ENCODE results near the gene KIF25. TPM values are rescaled to one million over a fixed set of nuclear protein-coding genes. Genes with fewer than 3 reads are reported as not detected.

KIF25 gene
- total RNA-seq, 1 experiment from 2014 or later, result not detected

DNA sequence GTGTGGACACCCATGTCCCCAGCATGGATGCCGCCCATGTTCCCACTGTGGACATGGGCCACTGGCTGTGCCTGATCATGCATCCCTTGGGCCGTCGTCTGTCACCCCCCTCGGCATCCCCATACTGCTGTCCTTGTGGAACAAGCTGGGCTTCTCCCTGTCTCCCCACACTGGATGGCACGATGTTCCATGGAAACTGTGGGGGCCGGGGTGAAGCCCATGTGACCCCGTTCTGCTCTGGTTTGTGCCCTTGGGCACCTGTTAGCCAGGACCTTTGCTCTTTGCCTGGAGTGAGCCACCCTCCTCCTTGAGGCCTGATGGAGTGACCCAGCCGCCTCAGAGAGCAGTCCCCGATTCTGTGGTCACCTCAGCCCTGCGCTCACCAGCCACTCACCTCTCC, 89.1 kb downstream of the KIF25 start:
- no peak for DNase-seq (ENCODE audit: low read depth)

DNA sequence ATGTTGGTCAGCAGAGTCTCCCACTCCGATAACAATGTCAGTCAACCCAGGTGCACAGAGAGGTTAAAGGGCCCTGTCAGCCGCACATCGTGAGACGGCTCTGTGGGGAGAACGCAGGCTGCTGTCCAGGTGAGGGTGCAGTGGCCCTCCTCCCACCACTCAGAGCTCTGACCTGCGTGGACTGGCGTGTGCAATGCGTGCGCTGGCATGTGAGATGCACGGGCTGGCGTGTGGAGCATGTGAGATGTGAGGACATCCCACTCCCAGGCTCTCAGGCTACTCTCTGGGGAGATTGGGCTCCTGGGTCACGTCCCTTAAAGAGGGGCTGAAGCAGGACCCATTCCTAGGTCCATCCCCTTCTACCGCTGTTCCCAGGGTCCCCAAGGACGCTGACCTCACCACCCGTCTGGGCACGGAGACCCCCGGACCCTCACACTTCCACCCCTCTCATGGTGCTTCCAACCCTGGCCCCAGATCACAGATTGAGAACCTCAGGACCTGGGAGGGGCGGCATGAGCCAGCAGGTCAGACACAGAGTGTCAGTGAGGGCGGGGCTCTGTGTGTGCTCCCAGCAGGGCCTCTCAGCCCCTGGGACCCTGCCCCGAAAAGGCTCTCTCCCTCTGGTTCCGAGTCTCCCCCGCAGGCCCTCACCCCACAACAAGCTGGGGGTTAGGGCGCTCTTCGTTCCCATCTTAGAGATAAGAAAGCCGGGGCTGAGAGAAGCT, 90.1 kb downstream of the KIF25 start:
- no peak for DNase-seq (ENCODE audit: low read depth)

DNA sequence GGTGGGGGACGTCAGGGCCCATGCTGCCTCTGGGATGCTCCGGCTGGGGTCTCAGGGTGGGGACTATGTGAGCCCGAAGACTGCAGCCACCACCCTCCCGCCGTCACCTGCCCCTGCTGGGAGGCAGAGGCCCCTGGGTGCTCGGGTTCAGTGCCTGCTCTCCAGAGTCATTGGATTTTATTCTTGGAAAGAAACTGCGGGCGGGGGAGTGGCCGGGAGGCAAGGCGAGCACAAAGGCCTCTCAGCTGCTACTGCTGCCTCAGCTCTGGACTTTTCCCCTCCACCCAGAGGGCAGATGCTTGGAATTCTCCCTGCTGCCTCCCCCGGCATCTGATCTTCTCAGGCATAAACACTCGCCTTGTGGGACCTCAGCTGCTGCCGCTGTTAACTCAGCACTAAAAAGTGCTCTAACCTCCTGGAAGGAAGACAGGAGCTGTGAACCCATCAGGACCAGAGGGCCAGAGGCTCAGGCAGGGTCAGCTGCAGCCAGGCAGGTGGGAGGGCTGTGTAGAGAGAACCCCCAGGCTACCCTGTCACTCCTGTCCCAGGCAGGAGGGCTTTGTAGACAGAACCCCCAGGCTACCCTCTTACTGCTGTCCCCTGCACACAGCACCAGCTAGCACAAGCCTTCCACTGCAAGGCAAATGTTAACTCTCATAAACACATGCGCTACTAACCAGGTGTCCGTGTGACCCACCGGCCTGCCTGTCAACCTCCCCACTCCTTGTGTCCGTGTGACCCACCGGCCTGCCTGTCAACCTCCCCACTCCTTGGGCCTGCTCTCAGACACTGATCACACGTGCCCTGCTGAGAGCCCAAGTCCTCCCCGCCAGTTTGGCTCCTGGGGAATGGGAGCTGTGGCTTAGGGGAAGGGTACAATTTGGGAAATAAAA, 90.9 kb downstream of the KIF25 start:
- no peak for DNase-seq (ENCODE audit: low read depth)

DNA sequence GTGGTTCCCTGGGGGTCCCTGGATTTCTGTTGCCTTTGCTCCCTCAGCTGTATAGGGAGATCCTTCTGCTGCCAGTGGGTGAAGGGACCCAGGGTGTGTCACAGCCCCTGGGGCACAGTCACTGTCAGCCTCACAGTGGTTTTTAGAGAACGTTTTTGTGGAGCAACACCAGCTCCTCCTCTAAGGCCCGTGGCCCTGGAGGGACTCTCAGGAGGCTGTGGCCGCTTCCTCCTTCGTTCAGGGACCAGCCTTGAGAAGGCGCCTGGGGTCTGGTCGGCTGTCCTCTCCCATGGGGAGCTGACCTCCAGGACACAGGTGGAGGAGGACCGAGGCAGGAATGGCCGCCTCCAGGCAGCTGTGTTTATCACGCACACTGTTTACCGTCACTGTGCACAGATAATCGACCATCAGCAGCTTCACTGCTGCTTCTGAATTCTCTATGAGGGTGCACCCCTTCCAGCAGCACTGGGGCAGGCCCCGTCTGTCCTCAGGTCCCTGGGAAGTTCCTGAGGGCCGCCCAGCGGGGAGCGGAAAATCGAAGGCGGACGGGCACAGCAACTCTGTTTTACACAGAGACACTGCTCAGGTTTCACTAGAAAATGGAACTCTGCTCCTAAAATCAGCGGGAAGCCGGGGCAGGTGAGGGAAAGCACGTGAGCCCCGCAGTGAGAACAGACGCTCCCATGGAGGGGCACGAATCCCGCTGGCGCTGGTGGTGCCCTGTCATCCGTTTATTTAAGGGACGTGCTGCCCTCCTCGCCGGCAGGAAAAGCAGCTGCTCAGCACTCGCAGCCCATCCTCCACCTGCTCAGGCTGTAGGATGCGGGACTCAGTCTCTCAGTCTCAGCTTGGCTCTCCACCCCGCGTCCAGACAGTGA, 92.0 kb downstream of the KIF25 start:
- no peak for DNase-seq (ENCODE audit: low read depth)

DNA sequence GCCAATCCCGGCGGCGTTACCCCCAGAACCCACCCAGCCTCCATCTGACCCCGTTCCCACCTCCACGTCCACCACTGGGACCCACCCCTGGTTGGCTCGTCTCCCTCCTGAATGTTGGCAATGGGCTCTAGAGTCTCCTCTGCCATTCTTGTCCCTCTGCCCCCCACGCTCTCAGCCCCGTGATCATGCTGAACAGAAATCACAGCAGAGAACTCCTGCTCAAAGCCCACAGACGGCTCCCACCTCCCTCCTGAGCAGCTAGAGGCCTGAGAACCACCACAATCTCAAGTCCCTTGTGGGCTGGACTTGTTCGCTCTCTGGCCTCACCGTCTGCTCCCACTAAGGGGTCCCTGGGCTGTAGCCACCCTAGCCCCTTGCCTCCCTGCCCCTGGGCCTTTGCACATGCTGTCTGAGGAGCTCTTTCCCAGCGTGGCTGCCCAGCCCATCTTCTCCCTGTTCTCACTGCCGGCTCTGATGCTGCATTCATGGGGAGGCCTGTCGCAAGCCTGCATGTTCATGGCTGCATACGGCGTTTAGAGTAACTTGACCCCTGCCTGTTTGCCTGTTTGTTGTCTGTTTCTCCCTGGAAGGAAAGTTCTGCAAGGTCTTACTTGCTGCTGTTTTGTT, 92.7 kb downstream of the KIF25 start:
- DNase-seq (ENCODE audit: low read depth), result no peak

GRCh38 chr6:168090706-168091105, 93.2 kb downstream of the KIF25 start:
- DNase-seq (ENCODE audit: low read depth), result no peak

- no peak for DNase-seq (ENCODE audit: low read depth)
These were observed 94.2 kb downstream of the KIF25 start for GRCh38 chr6:168091381-168092264.

- no peak for DNase-seq (ENCODE audit: low read depth)
These were observed 95.1 kb downstream of the KIF25 start for GRCh38 chr6:168092541-168092940.

DNA sequence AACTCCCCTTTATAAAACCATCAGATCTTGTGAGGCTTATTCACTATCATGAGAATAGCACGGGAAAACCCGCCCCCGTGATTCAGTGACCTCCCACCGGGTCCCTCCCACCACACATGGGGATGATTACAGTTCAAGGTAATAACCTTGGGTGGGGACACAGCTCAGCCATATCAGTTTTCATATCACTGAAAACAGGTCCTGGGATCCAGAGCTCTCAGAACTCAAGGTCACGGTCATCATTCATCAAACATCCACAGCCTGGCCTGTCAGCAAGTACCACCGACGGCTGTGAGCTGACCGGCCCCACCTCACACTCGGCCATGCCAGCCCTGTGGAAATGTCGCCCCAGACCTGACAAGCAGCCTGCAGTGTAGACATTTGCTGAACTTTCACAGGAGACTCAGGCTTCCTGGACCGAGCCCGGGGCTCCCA, 95.6 kb downstream of the KIF25 start:
- DNase-seq (ENCODE audit: low read depth), result no peak

GRCh38 chr6:168093634-168094033, 96.2 kb downstream of the KIF25 start:
- DNase-seq (ENCODE audit: low read depth), result no peak

Other genes starting within 250 kb of the KIF25 start
- gene AFDN, start 170.8 kb upstream of the KIF25 start, total RNA-seq (2014; rRNA removed; shearing (Covaris generic)), result 47.6 and 59.9 TPM in 2 replicates
- gene FRMD1, start 81.5 kb downstream of the KIF25 start, total RNA-seq (2014; rRNA removed; shearing (Covaris generic)), result not detected in 2 replicates

Measured in HT1080 (cell line).